Mesenchymal stem cell (in vitro differentiated cells and primary cell): ENCODE measurements around the gene PPP6R1.

Source experiments
- DNase-seq: peaks from one replicate; pipeline ENCODE4 v3.0.0-alpha.2; 2013
- H2AFZ ChIP-seq: one replicate; pipeline ENCODE4 v1.6.1; 2013; ENCODE audit warnings: low read depth, mild to moderate bottlenecking, control low read depth, inconsistent platforms, low read length, moderate library complexity
- H2AK5ac ChIP-seq: 2 replicates; pipeline ENCODE4 v1.6.1; 2013; ENCODE audit warnings: low read length, moderate library complexity, mild to moderate bottlenecking, inconsistent platforms; ENCODE audit not compliant: severe bottlenecking
- H2BK120ac ChIP-seq: one replicate; pipeline ENCODE4 v1.6.1; 2013; ENCODE audit warnings: low read depth, mild to moderate bottlenecking, inconsistent platforms, low read length, moderate library complexity
- H2BK12ac ChIP-seq, 2 experiments: one replicate each; pipeline ENCODE4 v1.6.1; 2013; ENCODE audit warnings: inconsistent platforms in 2 of 2, low read length in 2 of 2, mild to moderate bottlenecking in 2 of 2, moderate library complexity in 2 of 2, control low read depth in 1 of 2
- H2BK15ac ChIP-seq: one replicate; pipeline ENCODE4 v1.6.1; 2013; ENCODE audit warnings: mild to moderate bottlenecking, low read depth, inconsistent platforms; ENCODE audit not compliant: poor library complexity, severe bottlenecking
- H2BK5ac ChIP-seq: 2 replicates; pipeline ENCODE4 v1.6.1; 2013; ENCODE audit warnings: low read depth, mild to moderate bottlenecking, low read length, control low read depth, inconsistent platforms; ENCODE audit not compliant: poor library complexity, severe bottlenecking
- H3K14ac ChIP-seq, 2 experiments: one replicate each; pipeline ENCODE4 v1.6.1; 2013; ENCODE audit warnings: inconsistent platforms in 2 of 2, low read length in 2 of 2, control low read depth in 1 of 2, mild to moderate bottlenecking in 1 of 2, moderate library complexity in 1 of 2
- H3K18ac ChIP-seq, 2 experiments: one replicate each; pipeline ENCODE4 v1.6.1; 2013; ENCODE audit warnings: inconsistent platforms in 2 of 2, low read length in 2 of 2, control low read depth in 1 of 2, low read depth in 1 of 2, mild to moderate bottlenecking in 1 of 2
- H3K23ac ChIP-seq, 2 experiments: one replicate each; pipeline ENCODE4 v1.6.1; 2013; ENCODE audit warnings: inconsistent platforms in 2 of 2, low read length in 2 of 2, mild to moderate bottlenecking in 2 of 2, moderate library complexity in 2 of 2, control low read depth in 1 of 2
- H3K27ac ChIP-seq: 2 replicates; pipeline ENCODE4 v1.5.1; 2013; ENCODE audit warnings: mild to moderate bottlenecking, moderate library complexity, low read length, control low read depth, inconsistent platforms; ENCODE audit not compliant: poor library complexity, severe bottlenecking
- H3K27me3 ChIP-seq, 2 experiments: 2 replicates each; pipeline versions ENCODE4 v1.6.1 to v1.7.0; 2013; ENCODE audit warnings: low read length in 2 of 2, mild to moderate bottlenecking in 2 of 2, moderate library complexity in 2 of 2, control low read depth in 1 of 2, inconsistent platforms in 1 of 2; ENCODE audit not compliant: control insufficient read depth in 1 of 2, insufficient read depth in 1 of 2
- H3K36me3 ChIP-seq, 2 experiments: 2 replicates each; pipeline versions ENCODE4 v1.6.1 to v1.7.0; 2013; ENCODE audit warnings: low read length in 2 of 2, control low read depth in 1 of 2, inconsistent platforms in 1 of 2, low read depth in 1 of 2, mild to moderate bottlenecking in 1 of 2; ENCODE audit not compliant: insufficient read depth in 2 of 2, control insufficient read depth in 1 of 2
- H3K4ac ChIP-seq, 2 experiments: one replicate each; pipeline ENCODE4 v1.6.1; 2013; ENCODE audit warnings: inconsistent platforms in 2 of 2, low read length in 2 of 2, mild to moderate bottlenecking in 2 of 2, moderate library complexity in 2 of 2, control low read depth in 1 of 2, low read depth in 1 of 2
- H3K4me1 ChIP-seq: 2 replicates; pipeline ENCODE4 v1.6.1; 2013; ENCODE audit warnings: low read depth, low read length, control low read depth; ENCODE audit not compliant: control insufficient read depth, insufficient read depth
- H3K4me2 ChIP-seq: 2 replicates; pipeline ENCODE4 v1.6.1; 2013; ENCODE audit warnings: low read length, mild to moderate bottlenecking, inconsistent platforms; ENCODE audit not compliant: poor library complexity, severe bottlenecking
- H3K4me3 ChIP-seq, 2 experiments: 2 replicates each; pipeline versions ENCODE4 v1.5.1 to v1.7.0; 2013; ENCODE audit warnings: low read length in 2 of 2, mild to moderate bottlenecking in 2 of 2, control low read depth in 1 of 2, low read depth in 1 of 2; ENCODE audit not compliant: insufficient read depth in 1 of 2
- H3K79me1 ChIP-seq: replicated peaks from 2 replicates; pipeline ENCODE4 v1.6.1; 2013; ENCODE audit warnings: mild to moderate bottlenecking, control low read depth, low read length, inconsistent platforms; ENCODE audit not compliant: poor library complexity, severe bottlenecking
- H3K9ac ChIP-seq: 2 replicates; pipeline ENCODE4 v1.7.0; 2013; ENCODE audit warnings: mild to moderate bottlenecking, low read length, moderate library complexity
- H3K9me3 ChIP-seq: 2 replicates; pipeline ENCODE4 v1.7.0; 2013; ENCODE audit warnings: mild to moderate bottlenecking, low read length; ENCODE audit not compliant: control insufficient read depth
- H4K8ac ChIP-seq: one replicate; pipeline ENCODE4 v1.6.1; 2013; ENCODE audit warnings: inconsistent platforms, mild to moderate bottlenecking, low read length, moderate library complexity
- H4K91ac ChIP-seq: one replicate; pipeline ENCODE4 v1.6.1; 2013; ENCODE audit warnings: mild to moderate bottlenecking, low read length, inconsistent platforms
- WGBS: methylation state at CpG from one replicate; pipeline ENCODE4 v1.1.7; 2013; ENCODE audit warnings: mixed read lengths; 5-methylcytosine and 5-hydroxymethylcytosine counted together

PPP6R1 gene

GRCh38 chr19:55253842-55254624, 4.8 kb downstream of the PPP6R1 start:
- Histone ChIP-seq H2BK5ac (no peak overlapping the region), H4K8ac (no peak overlapping the region), H3K9me3 (no peaks in the 10 kb centered on the region), H3K14ac (no peak overlapping the region), H3K18ac (no peak overlapping the region), H3K36me3 (peaks cover 0 to 34% of the 10 kb centered on the region in 2 experiments), H2BK15ac (no peak overlapping the region), H2BK12ac (no peak overlapping the region), H3K9ac (peak overlapping the region; percentile 97), H2AFZ (no peak overlapping the region), H3K4ac (no peak overlapping the region), H3K79me1 (no peaks in the 10 kb centered on the region), H3K23ac (no peak overlapping the region), H3K27ac (no peak overlapping the region), H2BK120ac (no peak overlapping the region), H3K27me3 (no peaks in the 10 kb centered on the region), H3K4me1 (peaks cover 62% of the 10 kb centered on the region), H3K4me2 (no peak overlapping the region), H2AK5ac (no peak overlapping the region), H4K91ac (no peak overlapping the region), H3K4me3 (peak overlapping the region in 1 of 2 experiments; percentile 53)
- DNase-seq: no peak
- WGBS: 91% methylated on average over 23 of the region's 23 CpGs

- no peak for DNase-seq
- no peak overlapping the region for H2AK5ac ChIP-seq
- no peak overlapping the region for H2BK12ac ChIP-seq
- H2BK5ac ChIP-seq: no peak overlapping the region
- H3K4me2 ChIP-seq: no peak overlapping the region
- H3K14ac ChIP-seq: no peak overlapping the region
- no peak overlapping the region for H4K8ac ChIP-seq
- 94% methylated on average over 20 of the region's 21 CpGs for WGBS
- no peak overlapping the region for H3K27ac ChIP-seq
- no peak overlapping the region for H4K91ac ChIP-seq
- no peak overlapping the region for H3K23ac ChIP-seq
- no peaks in the 10 kb centered on the region for H3K79me1 ChIP-seq
- peaks cover 0 to 41% of the 10 kb centered on the region in 2 experiments for H3K36me3 ChIP-seq
- no peak overlapping the region for H2BK15ac ChIP-seq
- no peak overlapping the region for H2AFZ ChIP-seq
- peaks cover 66% of the 10 kb centered on the region for H3K4me1 ChIP-seq
- H3K27me3 ChIP-seq: no peaks in the 10 kb centered on the region
- H3K4me3 ChIP-seq: no peak overlapping the region
- no peak overlapping the region for H3K18ac ChIP-seq
- no peak overlapping the region for H3K4ac ChIP-seq
- no peaks in the 10 kb centered on the region for H3K9me3 ChIP-seq
- no peak overlapping the region for H2BK120ac ChIP-seq
- H3K9ac ChIP-seq: no peak overlapping the region
These were observed 5.8 kb downstream of the PPP6R1 start for GRCh38 chr19:55252760-55253663.

GRCh38 chr19:55251341-55252081, 7.3 kb downstream of the PPP6R1 start:
- H3K4me2 ChIP-seq: no peak overlapping the region
- no peak overlapping the region for H2BK15ac ChIP-seq
- H2AFZ ChIP-seq: no peak overlapping the region
- no peaks in the 10 kb centered on the region for H3K9me3 ChIP-seq
- peaks cover 72% of the 10 kb centered on the region for H3K4me1 ChIP-seq
- no peak overlapping the region for H3K4me3 ChIP-seq
- H2BK12ac ChIP-seq: no peak overlapping the region
- H2BK120ac ChIP-seq: no peak overlapping the region
- no peaks in the 10 kb centered on the region for H3K27me3 ChIP-seq
- H3K4ac ChIP-seq: no peak overlapping the region
- no peak overlapping the region for H3K18ac ChIP-seq
- no peak overlapping the region for H4K91ac ChIP-seq
- H2AK5ac ChIP-seq: no peak overlapping the region
- no peak overlapping the region for H3K23ac ChIP-seq
- no peak overlapping the region for H3K9ac ChIP-seq
- H4K8ac ChIP-seq: peak overlapping the region; percentile 22
- no peak overlapping the region for H3K14ac ChIP-seq
- WGBS: 69% methylated on average over 19 of the region's 19 CpGs
- peaks cover 7% of the 10 kb centered on the region for H3K79me1 ChIP-seq
- H2BK5ac ChIP-seq: no peak overlapping the region
- H3K36me3 ChIP-seq: peaks cover 5 to 52% of the 10 kb centered on the region in 2 experiments
- DNase-seq: peak; percentile 38
- no peak overlapping the region for H3K27ac ChIP-seq
